Measurements from ENCODE around the gene LAMB3. TPM values are rescaled to one million over a fixed set of nuclear protein-coding genes. Genes with fewer than 3 reads are reported as not detected.

LAMB3 gene
- polyA plus RNA-seq, 1 donor from 2014 or later: 5.8 TPM

GRCh38 chr1:209651138-209651587 is 1.1 kb downstream of the LAMB3 start:
- Histone ChIP-seq H3K4me2 (ENCODE audit: low read length) (no peak overlapping the region), H2AFZ (ENCODE audit: low read depth, low read length) (no peak overlapping the region)
- TF ChIP-seq EP300 (conservative IDR thresholded peaks at IDR 0.05; ENCODE audit: poor library complexity, severe bottlenecking) (no peak), SMC3 (conservative IDR thresholded peaks at IDR 0.05; ENCODE audit: poor library complexity) (no peak), POLR2AphosphoS5 (IDR thresholded peaks at IDR 0.05) (no peak), EZH2 (IDR thresholded peaks at IDR 0.05; ENCODE audit: borderline replicate concordance, insufficient read depth, low read length, poor library complexity, severe bottlenecking) (no peak), RAD21 (conservative IDR thresholded peaks at IDR 0.05) (no peak), MXI1 (conservative IDR thresholded peaks at IDR 0.05; ENCODE audit: poor library complexity, severe bottlenecking) (no peak), TAF1 (IDR thresholded peaks at IDR 0.05; ENCODE audit: low read depth) (no peak)
- TF ChIP-seq, protein P1, sequence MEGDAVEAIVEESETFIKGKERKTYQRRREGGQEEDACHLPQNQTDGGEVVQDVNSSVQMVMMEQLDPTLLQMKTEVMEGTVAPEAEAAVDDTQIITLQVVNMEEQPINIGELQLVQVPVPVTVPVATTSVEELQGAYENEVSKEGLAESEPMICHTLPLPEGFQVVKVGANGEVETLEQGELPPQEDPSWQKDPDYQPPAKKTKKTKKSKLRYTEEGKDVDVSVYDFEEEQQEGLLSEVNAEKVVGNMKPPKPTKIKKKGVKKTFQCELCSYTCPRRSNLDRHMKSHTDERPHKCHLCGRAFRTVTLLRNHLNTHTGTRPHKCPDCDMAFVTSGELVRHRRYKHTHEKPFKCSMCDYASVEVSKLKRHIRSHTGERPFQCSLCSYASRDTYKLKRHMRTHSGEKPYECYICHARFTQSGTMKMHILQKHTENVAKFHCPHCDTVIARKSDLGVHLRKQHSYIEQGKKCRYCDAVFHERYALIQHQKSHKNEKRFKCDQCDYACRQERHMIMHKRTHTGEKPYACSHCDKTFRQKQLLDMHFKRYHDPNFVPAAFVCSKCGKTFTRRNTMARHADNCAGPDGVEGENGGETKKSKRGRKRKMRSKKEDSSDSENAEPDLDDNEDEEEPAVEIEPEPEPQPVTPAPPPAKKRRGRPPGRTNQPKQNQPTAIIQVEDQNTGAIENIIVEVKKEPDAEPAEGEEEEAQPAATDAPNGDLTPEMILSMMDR (IDR thresholded peaks at IDR 0.05; ENCODE audit: poor library complexity, severe bottlenecking): no peak
- TF ChIP-seq, protein P2, sequence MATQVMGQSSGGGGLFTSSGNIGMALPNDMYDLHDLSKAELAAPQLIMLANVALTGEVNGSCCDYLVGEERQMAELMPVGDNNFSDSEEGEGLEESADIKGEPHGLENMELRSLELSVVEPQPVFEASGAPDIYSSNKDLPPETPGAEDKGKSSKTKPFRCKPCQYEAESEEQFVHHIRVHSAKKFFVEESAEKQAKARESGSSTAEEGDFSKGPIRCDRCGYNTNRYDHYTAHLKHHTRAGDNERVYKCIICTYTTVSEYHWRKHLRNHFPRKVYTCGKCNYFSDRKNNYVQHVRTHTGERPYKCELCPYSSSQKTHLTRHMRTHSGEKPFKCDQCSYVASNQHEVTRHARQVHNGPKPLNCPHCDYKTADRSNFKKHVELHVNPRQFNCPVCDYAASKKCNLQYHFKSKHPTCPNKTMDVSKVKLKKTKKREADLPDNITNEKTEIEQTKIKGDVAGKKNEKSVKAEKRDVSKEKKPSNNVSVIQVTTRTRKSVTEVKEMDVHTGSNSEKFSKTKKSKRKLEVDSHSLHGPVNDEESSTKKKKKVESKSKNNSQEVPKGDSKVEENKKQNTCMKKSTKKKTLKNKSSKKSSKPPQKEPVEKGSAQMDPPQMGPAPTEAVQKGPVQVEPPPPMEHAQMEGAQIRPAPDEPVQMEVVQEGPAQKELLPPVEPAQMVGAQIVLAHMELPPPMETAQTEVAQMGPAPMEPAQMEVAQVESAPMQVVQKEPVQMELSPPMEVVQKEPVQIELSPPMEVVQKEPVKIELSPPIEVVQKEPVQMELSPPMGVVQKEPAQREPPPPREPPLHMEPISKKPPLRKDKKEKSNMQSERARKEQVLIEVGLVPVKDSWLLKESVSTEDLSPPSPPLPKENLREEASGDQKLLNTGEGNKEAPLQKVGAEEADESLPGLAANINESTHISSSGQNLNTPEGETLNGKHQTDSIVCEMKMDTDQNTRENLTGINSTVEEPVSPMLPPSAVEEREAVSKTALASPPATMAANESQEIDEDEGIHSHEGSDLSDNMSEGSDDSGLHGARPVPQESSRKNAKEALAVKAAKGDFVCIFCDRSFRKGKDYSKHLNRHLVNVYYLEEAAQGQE (IDR thresholded peaks at IDR 0.05; ENCODE audit: borderline replicate concordance): no peak

GRCh38 chr1:209650454-209650853 is 1.8 kb downstream of the LAMB3 start:
- no peak overlapping the region for H2AFZ ChIP-seq (ENCODE audit: low read depth, low read length)
- no peak overlapping the region for H3K9ac ChIP-seq (ENCODE audit: low read length)
- H3K27ac ChIP-seq (ENCODE audit: low read length): no peak overlapping the region
- H3K4me2 ChIP-seq (ENCODE audit: low read length): no peak overlapping the region
- TF ChIP-seq EZH2 (IDR thresholded peaks at IDR 0.05; ENCODE audit: borderline replicate concordance, insufficient read depth, low read length, poor library complexity, severe bottlenecking) (no peak), TAF1 (IDR thresholded peaks at IDR 0.05; ENCODE audit: low read depth) (no peak), MXI1 (conservative IDR thresholded peaks at IDR 0.05; ENCODE audit: poor library complexity, severe bottlenecking) (no peak), SMC3 (conservative IDR thresholded peaks at IDR 0.05; ENCODE audit: poor library complexity) (no peak), EP300 (conservative IDR thresholded peaks at IDR 0.05; ENCODE audit: poor library complexity, severe bottlenecking) (no peak), POLR2AphosphoS5 (IDR thresholded peaks at IDR 0.05) (no peak), RAD21 (conservative IDR thresholded peaks at IDR 0.05) (no peak)
- TF ChIP-seq, protein P1 (IDR thresholded peaks at IDR 0.05; ENCODE audit: poor library complexity, severe bottlenecking): no peak
- TF ChIP-seq, protein P2 (IDR thresholded peaks at IDR 0.05; ENCODE audit: borderline replicate concordance): no peak
- no peaks in the 10 kb centered on the region for H3K9me2 ChIP-seq (ENCODE audit: insufficient read depth, low read length)
- H3K9me3 ChIP-seq (ENCODE audit: low read length): no peaks in the 10 kb centered on the region
- no peaks in the 10 kb centered on the region for H3K36me3 ChIP-seq (ENCODE audit: insufficient read depth, low read length)
- H3F3A ChIP-seq (ENCODE audit: insufficient read depth, low read length, poor library complexity, severe bottlenecking): no peaks in the 10 kb centered on the region
- H3K4me3 ChIP-seq (ENCODE audit: low read length): no peak overlapping the region
- no peaks in the 10 kb centered on the region for H4K20me1 ChIP-seq (ENCODE audit: insufficient read depth)
- H3K79me2 ChIP-seq (replicated peaks; ENCODE audit: insufficient read depth, low read length): no peaks in the 10 kb centered on the region
- no peaks in the 10 kb centered on the region for H3K27me3 ChIP-seq (ENCODE audit: insufficient read depth, low read depth, low read length)

More at GRCh38 chr1:209651138-209651587, 1.1 kb downstream of the LAMB3 start:
- H3K27me3 ChIP-seq (ENCODE audit: insufficient read depth, low read depth, low read length): no peaks in the 10 kb centered on the region
- H3K9me3 ChIP-seq (ENCODE audit: low read length): no peaks in the 10 kb centered on the region
- no peak overlapping the region for H3K9ac ChIP-seq (ENCODE audit: low read length)
- H4K20me1 ChIP-seq (ENCODE audit: insufficient read depth): no peaks in the 10 kb centered on the region
- no peaks in the 10 kb centered on the region for H3K36me3 ChIP-seq (ENCODE audit: insufficient read depth, low read length)
- no peaks in the 10 kb centered on the region for H3K79me2 ChIP-seq (replicated peaks; ENCODE audit: insufficient read depth, low read length)
- H3K4me3 ChIP-seq (ENCODE audit: low read length): no peak overlapping the region
- H3K27ac ChIP-seq (ENCODE audit: low read length): no peak overlapping the region
- no peaks in the 10 kb centered on the region for H3K9me2 ChIP-seq (ENCODE audit: insufficient read depth, low read length)
- H3F3A ChIP-seq (ENCODE audit: insufficient read depth, low read length, poor library complexity, severe bottlenecking): no peaks in the 10 kb centered on the region
